HEK293 (cell line): ENCODE data around the gene TNFRSF8.

ENCODE experiments used
- CTCF ChIA-PET: fragments of 350-600 bp; formaldehyde crosslinking; extraction: SDS; loops from one replicate; lab custom pipeline; 2021; ENCODE audit warnings: antibody characterized with exemption; lab: Yijun Ruan, JAX
- POLR2A ChIA-PET: fragments of 300-600 bp; formaldehyde crosslinking; extraction: SDS; loops from one replicate; lab custom pipeline; 2020; ENCODE audit warnings: antibody characterized with exemption, inconsistent platforms; lab: Yijun Ruan, JAX
- H3K27ac ChIP-seq: fragments of 200-500 bp; sonication (Bioruptor generic); 2 replicates; pipeline ENCODE4 v1.5.1; 2014; ENCODE audit warnings: low read depth, low read length, control low read depth, inconsistent platforms; ENCODE audit errors: extremely low read depth
- H3K36me3 ChIP-seq, 2 experiments: fragments of 200-500 bp in 1 of 2; sonication (Bioruptor generic) in 1 of 2; 1 replicate in 1 of 2; 2 replicates in 1 of 2; pipeline ENCODE4 v1.5.1; 2014 to 2017; ENCODE audit warnings: inconsistent platforms in 2 of 2, low read length in 2 of 2; ENCODE audit not compliant: control insufficient read depth in 2 of 2, insufficient read depth in 1 of 2
- H3K4me1 ChIP-seq: fragments of 200-500 bp; sonication (Bioruptor generic); 2 replicates; pipeline ENCODE4 v1.5.1; 2014; ENCODE audit warnings: mild to moderate bottlenecking, low read length, inconsistent platforms; ENCODE audit not compliant: control insufficient read depth, insufficient read depth
- H3K4me3 ChIP-seq: 2 replicates; pipeline ENCODE4 v1.5.1; 2011; ENCODE audit warnings: low read depth, mild to moderate bottlenecking, control low read depth, low read length, moderate library complexity
- H3K9me3 ChIP-seq: fragments of 200-500 bp; sonication (Bioruptor generic); 2 replicates; pipeline ENCODE4 v1.5.1; 2014; ENCODE audit warnings: low read depth, low read length, inconsistent platforms; ENCODE audit not compliant: control insufficient read depth, insufficient read depth
- BCL6B ChIP-seq: fragments of 450-650 bp; formaldehyde crosslinking; IDR thresholded peaks from 2 replicates; pipeline ENCODE4 v1.5.1; 2017; ENCODE audit warnings: missing biosample characterization, missing genetic modification characterization
- EGR2 ChIP-seq: fragments of 450-650 bp; formaldehyde crosslinking; IDR thresholded peaks from 2 replicates; pipeline ENCODE4 v1.5.1; 2016; ENCODE audit warnings: low read depth, missing biosample characterization, missing genetic modification characterization
- GFI1B ChIP-seq: fragments of 450-650 bp; formaldehyde crosslinking; IDR thresholded peaks from 2 replicates; pipeline ENCODE4 v1.5.1; 2016; ENCODE audit warnings: missing biosample characterization, missing genetic modification characterization
- SCRT2 ChIP-seq: fragments of 450-650 bp; formaldehyde crosslinking; IDR thresholded peaks from 2 replicates; pipeline ENCODE4 v1.5.1; 2016; ENCODE audit warnings: missing biosample characterization, missing genetic modification characterization
- SETDB1 ChIP-seq: IDR thresholded peaks from one replicate; pipeline ENCODE4 v1.6.1; 2017; ENCODE audit warnings: mild to moderate bottlenecking, low read length, moderate library complexity, mixed read lengths; ENCODE audit not compliant: insufficient read length
- ZBTB1 ChIP-seq: fragments of 450-650 bp; formaldehyde crosslinking; IDR thresholded peaks from 2 replicates; pipeline ENCODE4 v1.5.1; 2016; ENCODE audit warnings: missing biosample characterization, missing genetic modification characterization
- ZBTB17 ChIP-seq: fragments of 450-650 bp; formaldehyde crosslinking; IDR thresholded peaks from 2 replicates; pipeline ENCODE4 v1.5.1; 2016; ENCODE audit warnings: missing biosample characterization, missing genetic modification characterization
- ZFHX2 ChIP-seq: fragments of 450-650 bp; formaldehyde crosslinking; conservative IDR thresholded peaks from 2 replicates; pipeline ENCODE4 v1.5.1; 2016; ENCODE audit warnings: missing biosample characterization, missing genetic modification characterization
- ZNF132 ChIP-seq: fragments of 450-650 bp; formaldehyde crosslinking; IDR thresholded peaks from 2 replicates; pipeline ENCODE4 v1.5.1; 2017; ENCODE audit warnings: missing biosample characterization, missing genetic modification characterization, borderline replicate concordance
- ZNF148 ChIP-seq: fragments of 450-650 bp; formaldehyde crosslinking; IDR thresholded peaks from 2 replicates; pipeline ENCODE4 v1.5.0; 2017; ENCODE audit warnings: missing biosample characterization, missing genetic modification characterization, borderline replicate concordance
- ZNF16 ChIP-seq: fragments of 450-650 bp; formaldehyde crosslinking; IDR thresholded peaks from 2 replicates; pipeline ENCODE4 v1.5.1; 2016; ENCODE audit warnings: low read depth, missing biosample characterization, missing genetic modification characterization
- ZNF350 ChIP-seq: fragments of 450-650 bp; formaldehyde crosslinking; IDR thresholded peaks from 2 replicates; pipeline ENCODE4 v1.5.0; 2017; ENCODE audit warnings: missing biosample characterization, mild to moderate bottlenecking, missing genetic modification characterization
- ZNF366 ChIP-seq: fragments of 450-650 bp; formaldehyde crosslinking; conservative IDR thresholded peaks from 2 replicates; pipeline ENCODE4 v1.5.1; 2016; ENCODE audit warnings: missing biosample characterization, missing genetic modification characterization
- ZNF514 ChIP-seq: fragments of 450-650 bp; formaldehyde crosslinking; IDR thresholded peaks from 2 replicates; pipeline ENCODE4 v1.5.1; 2016; ENCODE audit warnings: missing biosample characterization, missing genetic modification characterization
- ZNF645 ChIP-seq: fragments of 450-650 bp; formaldehyde crosslinking; IDR thresholded peaks from 2 replicates; pipeline ENCODE4; 2016; ENCODE audit warnings: missing biosample characterization, missing genetic modification characterization
- ZNF664 ChIP-seq: fragments of 450-650 bp; formaldehyde crosslinking; IDR thresholded peaks from 2 replicates; pipeline ENCODE4 v1.5.1; 2016; ENCODE audit warnings: missing biosample characterization, missing genetic modification characterization
- ZNF701 ChIP-seq: fragments of 450-650 bp; formaldehyde crosslinking; IDR thresholded peaks from 2 replicates; pipeline ENCODE4 v1.5.1; 2016; ENCODE audit warnings: missing biosample characterization, missing genetic modification characterization
- ZSCAN23 ChIP-seq: fragments of 450-650 bp; formaldehyde crosslinking; IDR thresholded peaks from 2 replicates; pipeline ENCODE4 v1.5.1; 2016; ENCODE audit warnings: missing biosample characterization, missing genetic modification characterization

Gene TNFRSF8

GRCh38 chr1:12085643-12086260 lies 22.6 kb downstream of the TNFRSF8 start:
- H3K36me3 ChIP-seq: no peaks in the 10 kb centered on the region
- no peak overlapping the region for H3K27ac ChIP-seq
- no peaks in the 10 kb centered on the region for H3K9me3 ChIP-seq
- ChIA-PET CTCF (no interaction called here), POLR2A (interaction anchor here (0.5 to 0.6 kb wide), 2 partner anchors 10 to 272 kb away, joined by 3 read pairs; no protein-coding TSS in a partner anchor)
- H3K4me3 ChIP-seq: no peak overlapping the region
- TF ChIP-seq ZNF701 (tag by site-specific recombination): no peak
- TF ChIP-seq EGR2 (tag by site-specific recombination): peak; percentile 47; the same call in 1 of the 2 replicates
- no peaks in the 10 kb centered on the region for H3K4me1 ChIP-seq

- CTCF ChIA-PET: interaction anchor here (0.6 to 1.4 kb wide), 5 partner anchors 8 to 579 kb away, joined by 3 to 5 read pairs (median 3); no protein-coding TSS in a partner anchor
- POLR2A ChIA-PET: no interaction called here
- no peak for TF ChIP-seq ZNF664
- TF ChIP-seq ZNF16: no peak
- no peak for TF ChIP-seq ZNF366 (tag by site-specific recombination)
- TF ChIP-seq, all 188 proteins: peak for 0
- H3K27ac ChIP-seq: no peak overlapping the region
- no peaks in the 10 kb centered on the region for H3K36me3 ChIP-seq
- no peaks in the 10 kb centered on the region for H3K4me1 ChIP-seq
- no peak overlapping the region for H3K4me3 ChIP-seq
- H3K9me3 ChIP-seq: no peaks in the 10 kb centered on the region
These were observed 24.8 kb downstream of the TNFRSF8 start for GRCh38 chr1:12087797-12088314.

- Histone ChIP-seq H3K36me3 (no peaks in the 10 kb centered on the region), H3K9me3 (no peaks in the 10 kb centered on the region), H3K27ac (no peak overlapping the region), H3K4me3 (no peak overlapping the region), H3K4me1 (no peaks in the 10 kb centered on the region)
- ChIA-PET POLR2A (no interaction called here), CTCF (interaction anchor here (0.5 to 1.4 kb wide), 3 partner anchors 9 to 64 kb away, joined by 3 to 5 read pairs (median 4); no protein-coding TSS in a partner anchor)
- TF ChIP-seq GFI1B (tag by site-specific recombination) (no peak), ZNF148 (tag by site-specific recombination) (no peak), ZNF132 (tag by site-specific recombination) (no peak), ZBTB17 (tag by site-specific recombination) (no peak), ZNF350 (tag by site-specific recombination) (no peak), ZSCAN23 (tag by site-specific recombination) (no peak), ZBTB1 (tag by site-specific recombination) (no peak), ZNF645 (tag by site-specific recombination) (no peak), SETDB1 (no peak), ZNF514 (no peak)
These were observed 25.5 kb downstream of the TNFRSF8 start for GRCh38 chr1:12088607-12089006.

GRCh38 chr1:12090326-12090725 lies 27.2 kb downstream of the TNFRSF8 start:
- CTCF ChIA-PET: no interaction called here

More at GRCh38 chr1:12090326-12090725, 27.2 kb downstream of the TNFRSF8 start:
- no peaks in the 10 kb centered on the region for H3K36me3 ChIP-seq
- H3K4me1 ChIP-seq: no peaks in the 10 kb centered on the region
- H3K27ac ChIP-seq: no peak overlapping the region
- no peaks in the 10 kb centered on the region for H3K9me3 ChIP-seq
- TF ChIP-seq BCL6B (tag by site-specific recombination) (no peak), EGR2 (tag by site-specific recombination) (peak; percentile 100), ZFHX2 (tag by site-specific recombination) (peak; percentile 99), ZNF366 (tag by site-specific recombination) (peak; percentile 27), ZNF16 (no peak), SCRT2 (tag by site-specific recombination) (no peak)
- TF ChIP-seq, all 188 proteins: peak for 3
- no peak overlapping the region for H3K4me3 ChIP-seq
- POLR2A ChIA-PET: no interaction called here
